HEK293 (cell line): ENCODE data around the gene SNCB.

Experiments
- CTCF ChIP-seq: fragments of 450-650 bp; formaldehyde crosslinking; IDR thresholded peaks from 2 replicates; pipeline ENCODE4 v1.5.1; 2016; ENCODE audit warnings: missing biosample characterization, missing genetic modification characterization
- MEIS1 ChIP-seq: sonication (generic); formaldehyde crosslinking; IDR thresholded peaks from 2 replicates; pipeline ENCODE4 v1.8.1; 2022; ENCODE audit warnings: missing genetic modification reagents, mild to moderate bottlenecking, borderline replicate concordance
- ZBTB48 ChIP-seq: fragments of 450-650 bp; formaldehyde crosslinking; IDR thresholded peaks from 2 replicates; pipeline ENCODE4 v1.5.1; 2016; ENCODE audit warnings: missing biosample characterization, missing genetic modification characterization
- ZNF121 ChIP-seq: fragments of 450-650 bp; formaldehyde crosslinking; IDR thresholded peaks from 2 replicates; pipeline ENCODE4 v1.5.1; 2016; ENCODE audit warnings: missing biosample characterization, missing genetic modification characterization
- ZNF274 ChIP-seq, 2 experiments: fragments of 200-500 bp in 1 of 2; fragments of 450-650 bp in 1 of 2; sonication (Bioruptor generic) in 1 of 2; formaldehyde crosslinking in 1 of 2; IDR thresholded peaks; 2 replicates each; pipeline versions ENCODE4 v1.5.1 to v1.6.1; 2014 to 2016; ENCODE audit warnings: borderline replicate concordance in 1 of 2, inconsistent platforms in 1 of 2, low read length in 1 of 2, missing biosample characterization in 1 of 2, missing genetic modification characterization in 1 of 2
- ZNF510 ChIP-seq: fragments of 450-650 bp; formaldehyde crosslinking; IDR thresholded peaks from 2 replicates; pipeline ENCODE4 v1.5.1; 2018; ENCODE audit warnings: mild to moderate bottlenecking, missing genetic modification characterization, missing biosample characterization; ENCODE audit not compliant: insufficient replicate concordance
- ZNF561 ChIP-seq: fragments of 450-650 bp; IDR thresholded peaks from 2 replicates; pipeline ENCODE4 v1.5.1; 2018; ENCODE audit warnings: missing biosample characterization, missing genetic modification characterization, borderline replicate concordance
- ZSCAN18 ChIP-seq: fragments of 450-650 bp; formaldehyde crosslinking; IDR thresholded peaks from 2 replicates; pipeline ENCODE4 v1.5.1; 2016; ENCODE audit warnings: missing biosample characterization, missing genetic modification characterization

- no peak for TF ChIP-seq CTCF
- TF ChIP-seq ZNF510 (tag by site-specific recombination): no peak
- TF ChIP-seq ZNF561 (tag by site-specific recombination): no peak
- TF ChIP-seq ZNF121 (tag by site-specific recombination): no peak
- TF ChIP-seq ZSCAN18 (tag by site-specific recombination): no peak
- no peak for TF ChIP-seq ZNF274 (IDR thresholded peaks at IDR 0.05; ENCODE audit: low read length)
- TF ChIP-seq ZNF274 (tag by site-specific recombination; IDR thresholded peaks at IDR 0.05; ENCODE audit: borderline replicate concordance): no peak
- TF ChIP-seq MEIS1 (CRISPR knock-in tag): no peak
- no peak for TF ChIP-seq ZBTB48 (tag by site-specific recombination)
These were observed 5.4 kb downstream of the SNCB start for GRCh38 chr5:176624938-176625337.
